Heart right ventricle (tissue), 16 donors: ENCODE data around the gene SLC8A1. TPM values are rescaled to one million over a fixed set of nuclear protein-coding genes. Genes with fewer than 3 reads are reported as not detected.

Experiments used
- ATAC-seq, 8 donors: fragments of 200-7000 bp; cut with Tn5 transposase; one replicate each; pipeline ENCODE4 v1.9.1; 2020; ENCODE audit warnings: mild to moderate bottlenecking in 8 of 8, moderate library complexity in 8 of 8, moderate number of reproducible peaks in 1 of 8
- DNase-seq, 2 donors: peaks; one replicate each; pipeline ENCODE4 v3.0.0-alpha.2; 2020
- H3K27ac ChIP-seq, 10 donors: fragments of 200-600 bp; sonication (generic) in 2 of 10; one replicate each; pipeline versions ENCODE4 v1.5.0 to v1.8.0; 2020 to 2022; ENCODE audit warnings: mild to moderate bottlenecking in 3 of 10
- H3K27me3 ChIP-seq, 7 donors: fragments of 200-600 bp; one replicate each; pipeline ENCODE4 v1.8.0; 2021 to 2022; ENCODE audit warnings: mild to moderate bottlenecking in 2 of 7
- H3K36me3 ChIP-seq, 9 donors: fragments of 200-600 bp; sonication (generic) in 1 of 9; one replicate each; pipeline versions ENCODE4 v1.5.0 to v1.8.0; 2020 to 2022; ENCODE audit warnings: mild to moderate bottlenecking in 2 of 9
- H3K4me1 ChIP-seq, 9 donors: fragments of 200-600 bp; sonication (generic) in 1 of 9; one replicate each; pipeline versions ENCODE4 v1.5.0 to v1.8.0; 2020 to 2022; ENCODE audit warnings: mild to moderate bottlenecking in 4 of 9
- H3K4me3 ChIP-seq, 10 donors: fragments of 200-600 bp; sonication (generic) in 2 of 10; one replicate each; pipeline versions ENCODE4 v1.5.0 to v1.8.0; 2020 to 2022; ENCODE audit warnings: mild to moderate bottlenecking in 7 of 10, moderate library complexity in 2 of 10
- H3K9me3 ChIP-seq, 11 donors: fragments of 200-600 bp in 10 of 11; sonication (generic) in 2 of 11; one replicate each; pipeline versions ENCODE4 v1.5.0 to v1.8.0; 2013 to 2022; ENCODE audit warnings: mild to moderate bottlenecking in 2 of 11, control low read depth in 1 of 11, moderate library complexity in 1 of 11
- CTCF ChIP-seq, 9 donors: fragments of 200-600 bp; sonication (generic) in 2 of 9; IDR thresholded peaks; one replicate each; pipeline versions ENCODE4 v1.5.0 to v1.8.0; 2021 to 2022; ENCODE audit warnings: antibody characterized with exemption in 9 of 9, mild to moderate bottlenecking in 5 of 9, moderate library complexity in 1 of 9
- WGBS, 2 donors: extraction: QIAGEN DNeasy Blood & Tissue Kit; methylation state at CpG; one replicate each; pipeline ENCODE4 v1.1.7; 2013; ENCODE audit warnings: inconsistent platforms in 1 of 2; 5-methylcytosine and 5-hydroxymethylcytosine counted together
- intact Hi-C, 10 donors: fragments of 100-400 bp; cut with DNase I; formaldehyde crosslinking; loops; one replicate each; pipeline versions ENCODE4 v1.11.1 to v1.14.2; 2022
- polyA plus RNA-seq, 2 donors: library from polyadenylated mRNA; stranded (reverse); fragments of 200-250 nt; gene quantifications; one replicate each; pipeline ENCODE4 v1.2.3, GENCODE V29; 2013
- total RNA-seq, 10 donors: library from RNA; stranded (reverse); fragmentation: NEBNext Ultra II Directional in 3 of 10; extraction: Animal tissue kit (Norgen Biotek cat#: 25700) in 3 of 10; gene quantifications; one replicate each; pipeline versions ENCODE4 v1.2.1 to v1.2.4, GENCODE V29; 2021 to 2023
- donor health status: Arrhythmogenic right ventricular cardiomyopathy.
- donor health status: ischemic (EF 13 %, LVEDD 7.1; RV severe dilation, severe dysfunction).
- donor health status: healthy with polysubstance abuse.
- donor health status: DM: no; HTN: yes; CAD: no.
- donor health status: DM: no; HTN: no; CAD: no.
- donor health status: ischemic (EF 25% LVEDD 6.9; RV normal size, moderate dysfunction).
- donor health status: ischemic (EF 25% LVEDD 5.7; RV mildly dilated, moderate dysfunction).
- donor health status: healthy.
- donor health status: DM: yes; HTN: yes; CAD: no.
- donor health status: Ischemic cardiomyopathy.
- donor health status: ischemic (EF 35%, LVEDD 5.7; RV mildly dilated, moderate dysfunction).
- donor health status: nonischemic (EF 11% LVEDD 7.7; RV severe dilation, severe dysfunction).
- donor health status: DM: yes; HTN: yes; CAD: no.
- donor health status: PGD.
- donor health status: ischemic (EF 29% LVEDD 5.4; RV normal size, mild dysfunction).
- donor health status: nonischemic (EF 23%, LVEDD 6.1; RV moderate dilation, normal function).

Gene SLC8A1
- total and polyA plus RNA-seq, 12 donors: 11.1 to 1,497 (median 1,067) TPM

- TF ChIP-seq CTCF (IDR thresholded peaks at IDR 0.05): no peak
- intact Hi-C loops: no loop called here
- no peaks in the 10 kb centered on the region for H3K9me3 ChIP-seq
- DNase-seq (no peak), ATAC-seq (no peak)
- peak overlapping the region in 1 of 10 donors; percentile 46 for H3K27ac ChIP-seq
- WGBS, 2 donors: 85 to 87% methylated on average over 2 of the region's 2 CpGs
- H3K4me3 ChIP-seq: no peak overlapping the region
- no peaks in the 10 kb centered on the region for H3K27me3 ChIP-seq
- no peaks in the 10 kb centered on the region for H3K36me3 ChIP-seq
- H3K4me1 ChIP-seq: peaks cover 0 to 57% (median 28%) of the 10 kb centered on the region in 9 donors
Measured at GRCh38 chr2:40097691-40098385, 354.1 kb downstream of the SLC8A1 start.

DNA sequence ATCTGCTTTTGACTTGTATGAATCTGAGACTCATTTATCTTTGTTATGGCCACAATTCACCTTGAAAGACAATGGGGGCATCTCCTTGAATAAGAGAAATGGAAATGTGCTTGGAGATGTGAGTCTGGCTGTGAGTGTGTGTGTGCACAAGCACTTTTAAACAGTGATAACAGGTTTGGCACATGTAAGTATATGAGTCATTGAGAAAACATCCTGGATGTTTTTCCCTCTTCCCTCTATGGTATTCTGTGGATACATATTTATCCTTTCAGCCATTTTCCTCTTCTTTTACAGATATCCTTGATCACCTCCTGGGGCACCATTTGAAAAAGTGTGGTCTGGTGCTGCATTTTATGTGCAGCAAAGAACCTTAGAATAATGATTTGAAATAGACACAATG, 355.5 kb downstream of the SLC8A1 start:
- DNase-seq (no peak), ATAC-seq (peak in 5 of 8 donors; percentile 46 to 68 (median 67))
- Histone ChIP-seq H3K4me3 (no peak overlapping the region), H3K4me1 (peaks cover 0 to 50% (median 22%) of the 10 kb centered on the region in 9 donors), H3K27ac (peak overlapping the region in 7 of 10 donors; percentile 12 to 48 (median 32)), H3K36me3 (no peaks in the 10 kb centered on the region), H3K27me3 (no peaks in the 10 kb centered on the region), H3K9me3 (no peaks in the 10 kb centered on the region)
- intact Hi-C loops: no loop called here
- no peak for TF ChIP-seq CTCF (IDR thresholded peaks at IDR 0.05)

- H3K4me1 ChIP-seq: peaks cover 0 to 40% (median 16%) of the 10 kb centered on the region in 9 donors
- peak in 3 of 8 donors; percentile 26 to 45 (median 28) for ATAC-seq
- peak overlapping the region in 6 of 10 donors; percentile 9 to 54 (median 41) for H3K27ac ChIP-seq
- H3K27me3 ChIP-seq: no peaks in the 10 kb centered on the region
- intact Hi-C loops: no loop called here
- H3K9me3 ChIP-seq: no peaks in the 10 kb centered on the region
- H3K36me3 ChIP-seq: no peaks in the 10 kb centered on the region
- DNase-seq: no peak
- H3K4me3 ChIP-seq: no peak overlapping the region
- TF ChIP-seq CTCF (IDR thresholded peaks at IDR 0.05): no peak
- WGBS, 2 donors: 29 to 31% methylated on average over 3 of the region's 3 CpGs
Measured at GRCh38 chr2:40095000-40095399, 356.9 kb downstream of the SLC8A1 start.

- H3K4me3 ChIP-seq: no peak overlapping the region
- peak overlapping the region in 6 of 10 donors; percentile 9 to 54 (median 41) for H3K27ac ChIP-seq
- TF ChIP-seq CTCF (IDR thresholded peaks at IDR 0.05): no peak
- H3K27me3 ChIP-seq: no peaks in the 10 kb centered on the region
- ATAC-seq (no peak), DNase-seq (no peak)
- intact Hi-C loops: no loop called here
- H3K9me3 ChIP-seq: no peaks in the 10 kb centered on the region
- H3K4me1 ChIP-seq: peaks cover 0 to 40% (median 16%) of the 10 kb centered on the region in 9 donors
- 31 to 51% methylated on average over 1 of the region's 1 CpG for WGBS, 2 donors
- H3K36me3 ChIP-seq: no peaks in the 10 kb centered on the region
Measured at GRCh38 chr2:40094451-40094850, 357.4 kb downstream of the SLC8A1 start.
